Stimulated activated effector memory CD8-positive, alpha-beta T cell treated with anti-CD3 and anti-CD28 coated beads, Interleukin-12 subunit alpha, Interleukin-12 subunit beta, amount 100 ng/mL, for 72 hours (primary cell): Measurements from ENCODE around the gene SMG1.

ENCODE experiments used
- ATAC-seq: fragments of 150-1000 bp; cut with Tn5 transposase; 2 replicates; pipeline ENCODE4 v1.10.0; 2021
- DNase-seq, 2 donors: peaks; one replicate each; pipeline ENCODE4 v3.0.0; 2021 to 2022; ENCODE audit warnings: low spot score in 2 of 2
- H3K27ac Mint-ChIP-seq: one replicate; pipeline ENCODE4 v1.8.0; 2022; ENCODE audit warnings: mild to moderate bottlenecking, mixed read lengths
- H3K36me3 Mint-ChIP-seq: one replicate; pipeline ENCODE4 v1.8.0; 2022; ENCODE audit warnings: mild to moderate bottlenecking, mixed read lengths
- H3K4me1 Mint-ChIP-seq: one replicate; pipeline ENCODE4 v1.8.0; 2022; ENCODE audit warnings: mixed read lengths
- H3K4me3 Mint-ChIP-seq: one replicate; pipeline ENCODE4 v1.8.0; 2022; ENCODE audit warnings: mild to moderate bottlenecking, mixed read lengths
- H3K9me3 Mint-ChIP-seq: one replicate; pipeline ENCODE4 v1.8.0; 2022; ENCODE audit warnings: mixed read lengths

Gene SMG1

GRCh38 chr16:18802767-18803343 is 123.4 kb downstream of the SMG1 start:
- H3K36me3 Mint-ChIP-seq, result peaks cover 71% of the 10 kb centered on the region
- peaks cover 52% of the 10 kb centered on the region for H3K4me1 Mint-ChIP-seq
- no peak for ATAC-seq
- DNase-seq, result no peak
- H3K9me3 Mint-ChIP-seq, result no peaks in the 10 kb centered on the region
- peak overlapping the region; percentile 94 for H3K4me3 Mint-ChIP-seq
- H3K27ac Mint-ChIP-seq, result peak overlapping the region; percentile 78

GRCh38 chr16:18801145-18801972 is 124.8 kb downstream of the SMG1 start, which contains the start of gene ARL6IP1:
Gene ARL6IP1 (minus strand): TSS chr16:18801549. CDS start chr16:18801466, 83 bp downstream.
- peak; percentile 96 for ATAC-seq
- Mint-ChIP-seq H3K36me3 (peaks cover 71% of the 10 kb centered on the region), H3K4me3 (peak within 1 kb of the TSS; percentile 94), H3K27ac (peak within 1 kb of the TSS; percentile 99), H3K9me3 (no peaks in the 10 kb centered on the region), H3K4me1 (peaks cover 52% of the 10 kb centered on the region)
- DNase-seq, result peak; percentile 97 to 99

GRCh38 chr16:18800775-18801144 is 125.4 kb downstream of the SMG1 start:
- no peak for DNase-seq

DNA sequence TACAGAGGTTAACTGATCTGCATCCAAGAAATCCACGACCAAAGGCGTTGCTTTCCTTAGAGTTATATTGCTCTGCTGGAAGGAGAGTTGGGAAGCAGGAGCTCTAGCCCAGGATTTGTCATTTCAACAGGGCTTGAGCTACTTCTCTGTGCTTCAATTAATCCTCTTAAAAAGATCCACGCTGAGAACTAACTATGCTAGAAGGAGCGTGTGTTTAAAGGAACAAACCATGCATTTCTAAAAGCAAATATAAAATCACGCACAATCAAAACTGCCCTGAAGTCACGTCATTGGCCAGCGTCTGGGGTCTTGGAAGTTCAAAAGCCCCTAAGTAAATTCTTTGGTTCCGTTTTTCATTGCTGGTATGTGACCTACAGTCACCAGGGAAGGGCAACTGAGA is 125.9 kb downstream of the SMG1 start:
- no peaks in the 10 kb centered on the region for H3K9me3 Mint-ChIP-seq
- DNase-seq (no peak), ATAC-seq (no peak)
- peaks cover 48% of the 10 kb centered on the region for H3K4me1 Mint-ChIP-seq
- peaks cover 71% of the 10 kb centered on the region for H3K36me3 Mint-ChIP-seq
- H3K4me3 Mint-ChIP-seq, result peak overlapping the region; percentile 94
- peak overlapping the region; percentile 99 for H3K27ac Mint-ChIP-seq

More at GRCh38 chr16:18800775-18801144, 125.4 kb downstream of the SMG1 start:
- no peak for ATAC-seq
- no peaks in the 10 kb centered on the region for H3K9me3 Mint-ChIP-seq
- peak overlapping the region; percentile 94 for H3K4me3 Mint-ChIP-seq
- peaks cover 48% of the 10 kb centered on the region for H3K4me1 Mint-ChIP-seq
- H3K27ac Mint-ChIP-seq, result peak overlapping the region; percentile 99
- H3K36me3 Mint-ChIP-seq, result peaks cover 71% of the 10 kb centered on the region

GRCh38 chr16:18799500-18799899 is 126.7 kb downstream of the SMG1 start:
- ATAC-seq (no peak), DNase-seq (no peak)
- H3K27ac Mint-ChIP-seq, result peak overlapping the region; percentile 99
- peaks cover 48% of the 10 kb centered on the region for H3K4me1 Mint-ChIP-seq
- H3K36me3 Mint-ChIP-seq, result peaks cover 79% of the 10 kb centered on the region
- peak overlapping the region; percentile 94 for H3K4me3 Mint-ChIP-seq
- no peaks in the 10 kb centered on the region for H3K9me3 Mint-ChIP-seq

- Mint-ChIP-seq H3K9me3 (no peaks in the 10 kb centered on the region), H3K4me3 (no peak overlapping the region), H3K27ac (no peak overlapping the region), H3K4me1 (peaks cover 35% of the 10 kb centered on the region), H3K36me3 (peaks cover 97% of the 10 kb centered on the region)
- ATAC-seq (no peak), DNase-seq (no peak)
Observed at GRCh38 chr16:18797746-18798145, 128.5 kb downstream of the SMG1 start.

DNA sequence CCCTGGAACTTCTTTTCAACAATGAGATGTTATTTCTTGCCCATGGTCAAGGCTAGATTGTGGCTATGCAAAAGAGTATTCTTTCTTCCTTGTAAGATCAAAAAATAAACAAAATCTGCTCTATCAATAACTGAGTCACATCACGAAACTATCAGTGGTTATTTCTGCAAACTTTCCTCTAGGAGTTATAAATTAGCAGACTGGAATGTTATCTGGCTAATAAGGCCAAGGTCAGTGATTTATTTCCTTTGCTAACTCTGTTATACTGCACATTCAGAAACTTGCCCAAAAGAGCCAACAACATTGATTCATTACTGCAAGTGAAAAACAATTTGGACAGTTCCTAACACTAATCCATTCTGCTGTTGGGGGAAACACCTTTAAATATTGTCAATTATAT is 129.8 kb downstream of the SMG1 start:
- Mint-ChIP-seq H3K4me3 (no peak overlapping the region), H3K4me1 (peaks cover 29% of the 10 kb centered on the region), H3K27ac (no peak overlapping the region), H3K36me3 (peaks cover 100% of the 10 kb centered on the region), H3K9me3 (no peaks in the 10 kb centered on the region)
- no peak for DNase-seq
- ATAC-seq, result no peak

DNA sequence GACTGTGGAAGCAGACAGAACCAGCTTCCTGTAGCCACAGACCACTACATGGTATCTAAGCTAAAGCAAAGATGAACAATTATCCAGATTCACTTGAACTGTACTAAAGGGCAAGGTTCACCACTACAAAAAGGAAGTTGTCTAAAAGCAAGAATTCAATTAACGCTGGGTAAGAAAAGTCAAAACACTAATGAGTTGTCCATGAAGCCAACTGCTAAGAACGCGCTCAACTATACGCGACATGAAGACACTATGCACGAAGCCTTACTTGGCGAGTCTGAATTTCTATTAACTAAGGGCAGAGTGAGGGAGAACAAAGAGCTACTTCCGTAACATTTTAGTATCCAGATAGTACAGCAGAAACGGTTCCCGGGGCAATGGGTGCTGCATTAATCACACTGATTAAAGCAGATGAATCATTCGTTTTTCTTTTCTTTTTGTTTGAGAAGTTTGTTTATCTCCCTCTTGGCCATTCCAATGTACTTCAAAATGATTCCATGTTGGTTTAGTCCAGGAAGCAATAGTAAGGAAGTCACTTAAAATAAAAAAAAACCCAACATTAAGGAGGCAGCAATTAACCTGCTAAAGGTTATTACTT is 133.3 kb downstream of the SMG1 start:
- Mint-ChIP-seq H3K4me1 (peaks cover 22% of the 10 kb centered on the region), H3K4me3 (no peak overlapping the region), H3K9me3 (no peaks in the 10 kb centered on the region), H3K27ac (peak overlapping the region; percentile 26), H3K36me3 (peaks cover 100% of the 10 kb centered on the region)
- ATAC-seq (no peak), DNase-seq (no peak)

GRCh38 chr16:18789850-18790706 is 136.1 kb downstream of the SMG1 start, which contains the start of gene RPS15A:
Gene RPS15A (minus strand): TSS chr16:18790334. CDS start chr16:18789113, 1,221 bp downstream.
- peak; percentile 72 to 95 for DNase-seq
- no peaks in the 10 kb centered on the region for H3K9me3 Mint-ChIP-seq
- peaks cover 100% of the 10 kb centered on the region for H3K36me3 Mint-ChIP-seq
- peaks cover 42% of the 10 kb centered on the region for H3K4me1 Mint-ChIP-seq
- peak within 1 kb of the TSS; percentile 97 for H3K4me3 Mint-ChIP-seq
- H3K27ac Mint-ChIP-seq, result peak within 1 kb of the TSS; percentile 84
- ATAC-seq, result peak; percentile 94

DNA sequence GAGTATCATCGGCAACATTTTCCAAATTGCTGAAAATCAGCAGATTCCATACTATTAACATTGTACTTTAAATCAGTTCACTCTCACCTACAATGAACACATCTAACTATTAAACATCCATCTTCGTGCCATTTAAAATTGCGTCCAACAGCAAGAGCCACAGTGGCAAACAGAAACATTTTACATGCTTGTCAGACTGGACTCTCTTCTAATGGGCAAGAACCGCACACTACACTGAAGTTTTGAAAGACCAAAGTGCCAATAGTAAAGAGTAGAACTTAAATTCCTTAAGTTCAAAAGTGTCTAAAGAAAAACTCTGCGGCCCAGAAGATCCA is 136.7 kb downstream of the SMG1 start:
- peaks cover 100% of the 10 kb centered on the region for H3K36me3 Mint-ChIP-seq

DNA sequence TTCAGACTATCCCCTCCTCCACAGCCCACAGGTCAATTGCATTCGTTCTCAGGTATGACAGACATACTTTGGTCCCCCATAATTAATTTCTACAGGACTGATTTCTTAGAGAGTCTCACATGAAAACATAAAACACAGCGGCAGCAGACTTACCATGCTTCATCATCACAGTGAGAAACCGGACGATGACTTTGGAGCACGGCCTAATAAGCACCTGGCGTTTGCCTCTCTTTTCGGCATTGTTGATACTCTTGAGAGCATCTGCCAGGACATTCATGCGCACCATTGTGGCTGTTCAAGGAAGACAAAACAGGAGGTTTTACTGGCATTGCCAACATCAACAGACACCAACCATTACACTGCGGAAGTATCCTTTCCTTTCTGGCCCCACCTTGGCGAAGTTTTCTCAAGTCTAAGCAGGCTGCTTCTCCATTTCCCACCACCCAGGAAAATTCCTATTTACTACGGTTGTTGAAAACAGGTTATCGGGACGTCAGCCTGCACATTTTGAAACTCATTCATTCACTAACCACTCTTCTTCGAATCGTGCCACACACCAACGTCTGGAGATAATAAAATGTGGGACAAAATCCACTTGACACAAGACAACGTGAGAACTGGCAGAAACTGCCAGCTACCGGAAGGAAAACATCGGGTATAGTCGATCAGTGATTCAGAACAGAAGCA is 137.2 kb downstream of the SMG1 start:
- Mint-ChIP-seq H3K4me1 (peaks cover 53% of the 10 kb centered on the region), H3K4me3 (peak overlapping the region; percentile 97), H3K9me3 (no peaks in the 10 kb centered on the region), H3K36me3 (peaks cover 100% of the 10 kb centered on the region), H3K27ac (peak overlapping the region; percentile 84)
- DNase-seq (no peak), ATAC-seq (no peak)

More for the DNA sequence above, 136.7 kb downstream of the SMG1 start:
- DNase-seq (no peak), ATAC-seq (no peak)
- H3K27ac Mint-ChIP-seq, result peak overlapping the region; percentile 84
- H3K9me3 Mint-ChIP-seq, result no peaks in the 10 kb centered on the region
- peaks cover 48% of the 10 kb centered on the region for H3K4me1 Mint-ChIP-seq
- H3K4me3 Mint-ChIP-seq, result peak overlapping the region; percentile 97

- Mint-ChIP-seq H3K27ac (peak overlapping the region; percentile 79), H3K4me3 (peak overlapping the region; percentile 97), H3K9me3 (no peaks in the 10 kb centered on the region), H3K4me1 (peaks cover 59% of the 10 kb centered on the region), H3K36me3 (peaks cover 96% of the 10 kb centered on the region)
- no peak for ATAC-seq
- DNase-seq, result no peak
Observed at GRCh38 chr16:18784917-18785623, 141.1 kb downstream of the SMG1 start.

- peak; percentile 75 for ATAC-seq
- peaks cover 90% of the 10 kb centered on the region for H3K36me3 Mint-ChIP-seq
- H3K9me3 Mint-ChIP-seq, result no peaks in the 10 kb centered on the region
- peak overlapping the region; percentile 79 for H3K27ac Mint-ChIP-seq
- peaks cover 54% of the 10 kb centered on the region for H3K4me1 Mint-ChIP-seq
- H3K4me3 Mint-ChIP-seq, result peak overlapping the region; percentile 97
- DNase-seq, result no peak
Observed at GRCh38 chr16:18783430-18784341, 142.5 kb downstream of the SMG1 start.
